ENCODE results near the gene AGAP6. TPM values are rescaled to one million over a fixed set of nuclear protein-coding genes. Genes with fewer than 3 reads are reported as not detected.
"Not testable (repeated sequence)": the region's sequence is repeated elsewhere in the genome, so short reads cannot be mapped to it uniquely, and the experiment has no call there.

The AGAP6 gene
- polyA plus RNA-seq, 2 donors: 8.7 to 19.3 TPM

GRCh38 chr10:50021646-50022045 lies 33.4 kb downstream of the AGAP6 start:
- WGBS, 2 donors: 82 to 84% methylated on average over 3 of the region's 3 CpGs
- no peak overlapping the region for H3K4me3 ChIP-seq (ENCODE audit: low read depth in 1 of 2, low read length in 2 of 2)
- peaks cover 0 to 2% of the 10 kb centered on the region in 2 donors for H3K4me1 ChIP-seq (ENCODE audit: control insufficient read depth in 2 of 2, insufficient read depth in 2 of 2, low read length in 1 of 2)

GRCh38 chr10:50024716-50025383 lies 36.6 kb downstream of the AGAP6 start:
- not testable (repeated sequence) for H3K4me1 ChIP-seq (ENCODE audit: control insufficient read depth in 2 of 2, insufficient read depth in 2 of 2, low read length in 1 of 2); H3K36me3 ChIP-seq (ENCODE audit: control insufficient read depth in 2 of 2, insufficient read depth in 2 of 2, low read length in 1 of 2); H3K27me3 ChIP-seq (ENCODE audit: control insufficient read depth in 1 of 2, insufficient read depth in 2 of 2, low read length in 2 of 2); H3K27ac ChIP-seq (ENCODE audit: low read depth in 2 of 2, low read length in 1 of 2); H3K9me3 ChIP-seq (ENCODE audit: control insufficient read depth in 2 of 2, insufficient read depth in 1 of 2, low read depth in 1 of 2, low read length in 1 of 2); H3K4me3 ChIP-seq (ENCODE audit: low read depth in 1 of 2, low read length in 2 of 2)
- WGBS, 2 donors: 14 to 20% methylated on average over 26 to 30 of the region's 37 CpGs

More at GRCh38 chr10:50021646-50022045, 33.4 kb downstream of the AGAP6 start:
- no peaks in the 10 kb centered on the region for H3K36me3 ChIP-seq (ENCODE audit: control insufficient read depth in 2 of 2, insufficient read depth in 2 of 2, low read length in 1 of 2)
- H3K27me3 ChIP-seq (ENCODE audit: control insufficient read depth in 1 of 2, insufficient read depth in 2 of 2, low read length in 2 of 2): no peaks in the 10 kb centered on the region
- no peaks in the 10 kb centered on the region for H3K9me3 ChIP-seq (ENCODE audit: control insufficient read depth in 2 of 2, insufficient read depth in 1 of 2, low read depth in 1 of 2, low read length in 1 of 2)
- no peak overlapping the region for H3K27ac ChIP-seq (ENCODE audit: low read depth in 2 of 2, low read length in 1 of 2)

GRCh38 chr10:50025627-50026026 lies 37.4 kb downstream of the AGAP6 start:
- no peak overlapping the region for H3K4me3 ChIP-seq (ENCODE audit: low read depth in 1 of 2, low read length in 2 of 2)
- WGBS, 2 donors: 90 to 91% methylated on average over 14 of the region's 14 CpGs
- H3K27ac ChIP-seq (ENCODE audit: low read depth in 2 of 2, low read length in 1 of 2): no peak overlapping the region
- no peaks in the 10 kb centered on the region for H3K36me3 ChIP-seq (ENCODE audit: control insufficient read depth in 2 of 2, insufficient read depth in 2 of 2, low read length in 1 of 2)
- no peaks in the 10 kb centered on the region for H3K27me3 ChIP-seq (ENCODE audit: control insufficient read depth in 1 of 2, insufficient read depth in 2 of 2, low read length in 2 of 2)
- H3K4me1 ChIP-seq (ENCODE audit: control insufficient read depth in 2 of 2, insufficient read depth in 2 of 2, low read length in 1 of 2): no peaks in the 10 kb centered on the region
- no peaks in the 10 kb centered on the region for H3K9me3 ChIP-seq (ENCODE audit: control insufficient read depth in 2 of 2, insufficient read depth in 1 of 2, low read depth in 1 of 2, low read length in 1 of 2)

GRCh38 chr10:50027195-50027594 lies 39.0 kb downstream of the AGAP6 start:
- Histone ChIP-seq H3K36me3 (ENCODE audit: control insufficient read depth in 2 of 2, insufficient read depth in 2 of 2, low read length in 1 of 2) (no peaks in the 10 kb centered on the region), H3K27ac (ENCODE audit: low read depth in 2 of 2, low read length in 1 of 2) (no peak overlapping the region), H3K4me3 (ENCODE audit: low read depth in 1 of 2, low read length in 2 of 2) (no peak overlapping the region), H3K4me1 (ENCODE audit: control insufficient read depth in 2 of 2, insufficient read depth in 2 of 2, low read length in 1 of 2) (no peaks in the 10 kb centered on the region), H3K9me3 (ENCODE audit: control insufficient read depth in 2 of 2, insufficient read depth in 1 of 2, low read depth in 1 of 2, low read length in 1 of 2) (no peaks in the 10 kb centered on the region), H3K27me3 (ENCODE audit: control insufficient read depth in 1 of 2, insufficient read depth in 2 of 2, low read length in 2 of 2) (no peaks in the 10 kb centered on the region)
- WGBS, 2 donors: 93% methylated on average over 13 of the region's 13 CpGs

GRCh38 chr10:50033481-50033880 lies 45.3 kb downstream of the AGAP6 start:
- H3K9me3 ChIP-seq (ENCODE audit: control insufficient read depth in 2 of 2, insufficient read depth in 1 of 2, low read depth in 1 of 2, low read length in 1 of 2): no peaks in the 10 kb centered on the region
- H3K27ac ChIP-seq (ENCODE audit: low read depth in 2 of 2, low read length in 1 of 2): no peak overlapping the region
- H3K27me3 ChIP-seq (ENCODE audit: control insufficient read depth in 1 of 2, insufficient read depth in 2 of 2, low read length in 2 of 2): no peaks in the 10 kb centered on the region
- H3K36me3 ChIP-seq (ENCODE audit: control insufficient read depth in 2 of 2, insufficient read depth in 2 of 2, low read length in 1 of 2): no peaks in the 10 kb centered on the region
- H3K4me1 ChIP-seq (ENCODE audit: control insufficient read depth in 2 of 2, insufficient read depth in 2 of 2, low read length in 1 of 2): no peaks in the 10 kb centered on the region
- H3K4me3 ChIP-seq (ENCODE audit: low read depth in 1 of 2, low read length in 2 of 2): no peak overlapping the region
- 62 to 63% methylated on average over 3 of the region's 3 CpGs for WGBS, 2 donors

GRCh38 chr10:50035337-50035736 lies 47.1 kb downstream of the AGAP6 start:
- not testable (repeated sequence) for H3K4me3 ChIP-seq (ENCODE audit: low read depth in 1 of 2, low read length in 2 of 2); H3K27ac ChIP-seq (ENCODE audit: low read depth in 2 of 2, low read length in 1 of 2); H3K9me3 ChIP-seq (ENCODE audit: control insufficient read depth in 2 of 2, insufficient read depth in 1 of 2, low read depth in 1 of 2, low read length in 1 of 2); H3K4me1 ChIP-seq (ENCODE audit: control insufficient read depth in 2 of 2, insufficient read depth in 2 of 2, low read length in 1 of 2); H3K27me3 ChIP-seq (ENCODE audit: control insufficient read depth in 1 of 2, insufficient read depth in 2 of 2, low read length in 2 of 2); H3K36me3 ChIP-seq (ENCODE audit: control insufficient read depth in 2 of 2, insufficient read depth in 2 of 2, low read length in 1 of 2)
- 25 to 31% methylated on average over 4 of the region's 4 CpGs for WGBS, 2 donors

GRCh38 chr10:50044941-50045664 lies 56.9 kb downstream of the AGAP6 start:
- H3K27ac ChIP-seq (ENCODE audit: low read depth in 2 of 2, low read length in 1 of 2): no peak overlapping the region
- H3K27me3 ChIP-seq (ENCODE audit: control insufficient read depth in 1 of 2, insufficient read depth in 2 of 2, low read length in 2 of 2): no peaks in the 10 kb centered on the region
- H3K4me1 ChIP-seq (ENCODE audit: control insufficient read depth in 2 of 2, insufficient read depth in 2 of 2, low read length in 1 of 2): no peaks in the 10 kb centered on the region
- H3K4me3 ChIP-seq (ENCODE audit: low read depth in 1 of 2, low read length in 2 of 2): no peak overlapping the region
- 60% methylated on average over 5 of the region's 5 CpGs for WGBS, 2 donors
- no peaks in the 10 kb centered on the region for H3K9me3 ChIP-seq (ENCODE audit: control insufficient read depth in 2 of 2, insufficient read depth in 1 of 2, low read depth in 1 of 2, low read length in 1 of 2)
- H3K36me3 ChIP-seq (ENCODE audit: control insufficient read depth in 2 of 2, insufficient read depth in 2 of 2, low read length in 1 of 2): no peaks in the 10 kb centered on the region

- not testable (repeated sequence) for H3K27ac ChIP-seq (ENCODE audit: low read depth in 2 of 2, low read length in 1 of 2); H3K4me3 ChIP-seq (ENCODE audit: low read depth in 1 of 2, low read length in 2 of 2); H3K9me3 ChIP-seq (ENCODE audit: control insufficient read depth in 2 of 2, insufficient read depth in 1 of 2, low read depth in 1 of 2, low read length in 1 of 2); H3K27me3 ChIP-seq (ENCODE audit: control insufficient read depth in 1 of 2, insufficient read depth in 2 of 2, low read length in 2 of 2); H3K4me1 ChIP-seq (ENCODE audit: control insufficient read depth in 2 of 2, insufficient read depth in 2 of 2, low read length in 1 of 2); H3K36me3 ChIP-seq (ENCODE audit: control insufficient read depth in 2 of 2, insufficient read depth in 2 of 2, low read length in 1 of 2)
- 78 to 85% methylated on average over 9 of the region's 9 CpGs for WGBS, 2 donors
These were observed 58.3 kb downstream of the AGAP6 start for GRCh38 chr10:50046457-50046856.

- H3K4me3 ChIP-seq (ENCODE audit: low read depth in 1 of 2, low read length in 2 of 2); H3K36me3 ChIP-seq (ENCODE audit: control insufficient read depth in 2 of 2, insufficient read depth in 2 of 2, low read length in 1 of 2); H3K27ac ChIP-seq (ENCODE audit: low read depth in 2 of 2, low read length in 1 of 2); H3K9me3 ChIP-seq (ENCODE audit: control insufficient read depth in 2 of 2, insufficient read depth in 1 of 2, low read depth in 1 of 2, low read length in 1 of 2); H3K4me1 ChIP-seq (ENCODE audit: control insufficient read depth in 2 of 2, insufficient read depth in 2 of 2, low read length in 1 of 2); H3K27me3 ChIP-seq (ENCODE audit: control insufficient read depth in 1 of 2, insufficient read depth in 2 of 2, low read length in 2 of 2): not testable (repeated sequence)
- WGBS, 2 donors: 72 to 74% methylated on average over 4 to 5 of the region's 5 CpGs
These were observed 59.4 kb downstream of the AGAP6 start for GRCh38 chr10:50047594-50047993.

Data from esophagus (tissue), 2 donors.